GM21717 (cell line): ENCODE data around the gene NAGA.
A peak's percentile ranks its signal among the peaks of the same experiment; 100 is the strongest.
"Not testable (repeated sequence)": the region's sequence is repeated elsewhere in the genome, so short reads cannot be mapped to it uniquely, and the experiment has no call there.

ENCODE experiments used
- ATAC-seq: cut with Tn5 transposase; IDR thresholded peaks from one replicate; pipeline ENCODE4 v1.9.1; 2021; ENCODE audit warnings: mild to moderate bottlenecking, moderate library complexity; ENCODE audit not compliant: unreplicated experiment

The NAGA gene

DNA sequence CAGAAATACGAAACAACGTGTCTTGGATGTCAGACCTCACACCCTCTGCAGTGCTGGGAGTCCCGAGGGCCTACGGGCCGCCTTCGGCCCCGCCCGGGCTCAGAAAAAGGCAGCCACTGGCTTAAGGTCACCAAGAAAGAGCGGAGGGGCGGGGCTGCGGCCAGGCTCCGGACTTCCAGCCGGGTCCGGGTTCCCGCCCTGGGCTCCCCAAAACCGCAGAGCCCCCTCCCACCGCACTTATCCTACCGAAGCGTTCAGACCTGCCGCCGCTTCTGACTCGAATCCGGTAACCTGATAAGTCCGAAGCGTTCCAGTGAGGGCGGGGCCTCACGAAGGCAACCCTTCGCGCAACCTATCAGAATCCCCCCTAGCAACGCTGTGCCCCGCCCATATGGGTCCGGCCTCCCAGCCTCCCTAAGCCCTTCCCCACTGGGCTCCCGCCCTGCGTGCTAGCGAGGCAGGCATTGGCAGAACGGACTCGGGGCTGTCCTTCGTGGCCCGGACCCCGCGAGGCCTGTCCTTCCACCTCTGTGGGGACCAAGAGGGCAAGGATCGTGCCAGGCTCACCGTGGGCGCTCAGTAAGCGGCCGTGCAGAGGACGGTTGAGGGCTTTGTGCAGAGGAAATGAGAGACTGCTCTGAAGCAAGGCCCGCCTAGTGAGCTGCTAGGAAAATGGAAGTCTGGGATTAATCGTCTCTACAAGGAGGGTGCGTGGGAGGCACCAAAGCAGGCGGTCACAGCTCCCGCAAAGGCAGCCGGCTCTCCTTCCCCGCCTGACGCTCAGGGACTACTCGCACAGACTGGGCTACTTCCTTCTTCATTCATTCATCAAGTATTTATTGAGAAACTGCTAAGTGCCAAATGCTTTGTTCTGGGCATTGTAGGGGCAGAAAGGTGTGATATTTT, at the start of gene NAGA:
NAGA (minus strand) TSS at position 296 of the 906 bp plus-strand sequence. CDS start 515 bp downstream, outside the sequence.
- peak; percentile 80 for ATAC-seq

DNA sequence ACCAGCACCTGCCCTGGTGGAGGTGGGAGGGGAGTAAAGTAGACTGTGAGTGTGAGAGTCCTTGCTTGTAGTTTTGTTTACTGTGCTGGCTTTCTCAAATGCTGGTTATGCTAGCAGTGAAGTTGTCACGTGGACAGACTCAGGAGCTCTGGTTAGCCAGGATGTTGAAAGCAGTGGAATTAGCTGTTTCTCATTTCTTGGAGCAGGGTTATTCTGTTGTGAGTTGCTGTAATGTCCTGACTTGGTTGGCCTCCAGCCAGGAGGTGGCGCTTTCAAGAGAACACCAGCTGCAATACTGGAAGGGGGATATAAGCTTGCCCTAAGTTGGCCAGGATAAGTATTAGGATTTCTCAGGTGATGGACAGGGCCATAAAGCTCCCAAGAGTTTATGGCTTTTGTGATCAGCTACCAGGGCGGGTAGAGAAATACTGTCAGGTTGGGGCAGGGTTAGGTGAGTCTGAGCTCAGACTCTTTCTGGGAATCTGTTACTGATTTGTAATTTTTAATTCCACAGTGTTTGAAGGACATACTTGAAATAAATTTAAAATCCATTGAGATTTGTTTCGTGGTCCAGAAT, 46.3 kb upstream of the NAGA start:
- no peak for ATAC-seq

DNA sequence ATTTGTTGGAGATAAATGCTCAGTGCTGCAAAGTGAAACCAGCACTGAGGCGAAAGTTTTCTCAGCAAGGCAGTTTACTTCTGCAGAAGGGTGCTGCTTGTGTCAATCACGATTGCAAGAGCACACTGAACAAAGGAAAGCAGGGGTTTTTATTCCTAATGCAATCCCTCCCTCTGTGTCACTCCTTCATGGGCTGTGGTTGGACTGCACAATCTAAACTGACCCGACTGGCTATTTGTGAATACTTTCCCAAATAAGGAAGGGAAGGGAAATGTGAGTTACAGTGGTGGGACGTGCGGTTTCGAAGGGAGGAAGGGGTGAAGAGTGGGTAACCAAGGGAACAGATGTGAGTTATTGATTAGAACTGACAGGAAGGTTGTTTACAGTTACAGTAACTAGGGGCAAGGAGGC, 44.8 kb upstream of the NAGA start:
- not testable (repeated sequence) for ATAC-seq

DNA sequence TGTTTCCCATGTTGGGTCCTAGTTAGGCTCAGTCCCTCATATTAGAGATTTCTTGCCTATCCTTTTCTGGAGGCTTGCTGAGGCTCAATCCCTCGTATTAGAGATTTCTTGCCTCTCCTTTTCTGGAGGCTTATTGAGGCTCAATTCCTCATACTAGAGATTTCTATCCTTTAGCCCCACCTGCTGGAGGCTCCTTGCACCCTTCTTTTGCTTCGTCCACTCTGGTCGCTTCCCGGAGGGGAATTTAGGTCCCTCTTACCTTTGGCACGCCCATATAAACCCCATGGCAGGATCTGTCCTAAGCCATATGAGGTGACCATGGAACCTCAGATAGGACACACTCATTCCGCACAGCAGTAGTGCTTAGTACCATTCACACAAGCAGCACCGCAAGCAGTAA, 44.1 kb upstream of the NAGA start:
- ATAC-seq = no peak

DNA sequence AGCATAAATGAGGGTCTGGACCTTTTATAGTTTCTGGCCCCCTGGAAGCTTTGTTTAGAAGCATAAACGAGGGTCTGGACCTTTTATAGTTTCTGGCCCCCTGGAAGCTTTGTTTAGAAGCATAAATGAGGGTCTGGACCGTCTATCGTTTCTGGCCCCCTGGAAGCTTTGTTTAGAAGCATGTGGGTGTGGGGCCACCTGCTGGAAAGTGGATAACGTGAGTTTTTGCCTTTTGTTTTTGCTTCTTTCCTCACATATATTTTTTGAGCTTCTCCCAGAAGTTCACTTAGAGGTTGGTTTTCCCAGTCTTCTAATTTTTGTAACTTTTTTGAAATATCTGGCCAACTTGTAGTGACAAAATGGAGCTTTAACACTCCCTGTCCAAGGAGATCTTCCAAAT, 42.2 kb upstream of the NAGA start:
- ATAC-seq = not testable (repeated sequence)

DNA sequence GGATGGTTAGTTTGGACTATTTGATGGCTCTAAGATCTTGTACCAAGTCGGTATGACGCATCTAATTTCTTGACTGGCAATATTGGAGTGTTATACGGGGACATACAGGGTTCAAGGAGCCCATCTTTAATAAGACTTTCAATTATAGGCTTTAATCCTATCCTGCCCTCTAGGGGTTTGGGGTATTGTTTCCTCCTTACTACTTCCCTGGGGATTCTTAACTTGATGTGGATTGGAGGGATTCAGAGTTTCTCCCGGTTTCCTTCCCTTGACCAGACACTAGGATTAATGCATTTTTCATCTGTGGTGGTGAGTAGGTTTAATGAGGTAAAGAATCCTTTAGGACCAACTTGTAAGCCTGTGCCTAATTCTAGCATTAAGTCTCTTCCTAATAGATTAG, 41.2 kb upstream of the NAGA start:
- no peak for ATAC-seq

DNA sequence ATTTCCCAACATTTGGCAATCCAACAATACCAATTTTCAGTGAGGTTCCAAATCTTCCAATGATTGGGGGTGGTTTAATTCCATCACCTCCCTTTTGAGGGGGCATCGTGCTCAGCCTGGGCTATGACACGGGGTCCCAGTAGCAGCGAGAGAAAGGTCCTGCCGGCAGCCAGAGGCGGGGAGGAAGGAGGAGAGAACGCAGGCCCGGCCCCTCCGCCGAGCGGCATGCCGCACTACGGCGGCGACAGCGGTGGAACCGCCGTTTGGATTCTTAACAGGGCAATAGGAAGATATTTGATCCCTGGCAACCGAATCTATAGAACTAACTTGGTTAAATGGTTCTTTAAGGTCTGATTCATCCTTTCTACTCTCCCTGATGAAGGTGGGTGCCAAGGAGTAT, 38.2 kb upstream of the NAGA start:
- no peak for ATAC-seq

DNA sequence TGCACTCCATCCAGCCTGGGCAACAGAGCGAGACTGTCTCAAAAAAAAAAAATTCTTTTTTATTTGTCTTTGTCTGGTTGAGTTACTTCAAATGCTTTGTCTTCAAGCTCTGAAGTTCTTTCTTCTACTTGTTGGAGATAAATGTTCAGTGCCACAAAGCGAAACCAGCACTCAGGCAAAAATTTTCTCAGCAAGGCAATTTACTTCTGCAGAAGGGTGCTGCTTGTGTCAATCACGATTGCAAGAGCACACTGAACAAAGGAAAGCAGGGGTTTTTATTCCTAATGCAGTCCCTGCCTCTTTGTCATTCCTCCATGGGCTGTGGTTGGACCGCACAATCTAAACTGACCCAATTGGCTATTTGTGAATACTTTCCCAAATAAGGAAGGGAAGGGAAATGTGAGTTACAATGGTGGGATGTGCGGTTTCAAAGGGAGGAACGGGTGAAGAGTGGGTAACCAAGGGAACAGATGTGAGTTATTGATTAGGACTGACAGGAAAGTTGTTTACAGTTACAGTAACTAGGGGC, 33.8 kb upstream of the NAGA start:
- not testable (repeated sequence) for ATAC-seq

DNA sequence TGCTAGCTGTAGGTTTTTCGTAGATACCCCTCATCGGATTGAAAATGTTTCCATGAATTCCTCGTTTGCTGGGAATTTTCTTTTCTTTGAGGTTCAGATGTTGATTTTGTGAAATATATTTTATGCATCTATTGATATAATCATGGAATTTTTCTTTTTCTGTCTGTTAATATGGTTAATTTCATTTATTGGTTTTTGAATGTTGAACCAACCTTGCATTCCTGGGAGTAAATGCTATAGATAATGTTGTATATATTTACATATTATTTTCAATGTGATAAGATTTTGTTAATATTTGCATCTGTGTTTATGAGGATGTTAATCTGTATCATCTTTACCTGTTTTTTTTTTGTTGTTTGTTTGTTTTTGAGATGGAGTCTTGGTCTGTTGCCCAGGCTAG, 30.6 kb upstream of the NAGA start:
- no peak for ATAC-seq

DNA sequence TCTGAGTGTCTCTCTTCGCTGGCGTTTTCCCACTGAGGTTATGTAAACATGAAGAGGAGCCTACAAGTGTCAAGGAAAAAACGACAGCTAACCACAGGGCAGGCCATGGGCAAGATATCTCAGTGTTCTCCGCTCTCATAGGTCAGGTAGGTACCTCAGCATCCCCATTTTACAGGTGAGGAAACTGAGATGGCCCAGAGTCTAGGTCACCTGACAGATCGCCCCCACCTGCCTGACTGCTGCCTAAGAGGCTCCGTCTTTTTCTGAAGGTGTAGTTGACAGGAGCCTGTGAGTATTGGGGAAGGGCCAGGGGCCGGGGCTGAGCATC, 20.8 kb upstream of the NAGA start:
- no peak for ATAC-seq

DNA sequence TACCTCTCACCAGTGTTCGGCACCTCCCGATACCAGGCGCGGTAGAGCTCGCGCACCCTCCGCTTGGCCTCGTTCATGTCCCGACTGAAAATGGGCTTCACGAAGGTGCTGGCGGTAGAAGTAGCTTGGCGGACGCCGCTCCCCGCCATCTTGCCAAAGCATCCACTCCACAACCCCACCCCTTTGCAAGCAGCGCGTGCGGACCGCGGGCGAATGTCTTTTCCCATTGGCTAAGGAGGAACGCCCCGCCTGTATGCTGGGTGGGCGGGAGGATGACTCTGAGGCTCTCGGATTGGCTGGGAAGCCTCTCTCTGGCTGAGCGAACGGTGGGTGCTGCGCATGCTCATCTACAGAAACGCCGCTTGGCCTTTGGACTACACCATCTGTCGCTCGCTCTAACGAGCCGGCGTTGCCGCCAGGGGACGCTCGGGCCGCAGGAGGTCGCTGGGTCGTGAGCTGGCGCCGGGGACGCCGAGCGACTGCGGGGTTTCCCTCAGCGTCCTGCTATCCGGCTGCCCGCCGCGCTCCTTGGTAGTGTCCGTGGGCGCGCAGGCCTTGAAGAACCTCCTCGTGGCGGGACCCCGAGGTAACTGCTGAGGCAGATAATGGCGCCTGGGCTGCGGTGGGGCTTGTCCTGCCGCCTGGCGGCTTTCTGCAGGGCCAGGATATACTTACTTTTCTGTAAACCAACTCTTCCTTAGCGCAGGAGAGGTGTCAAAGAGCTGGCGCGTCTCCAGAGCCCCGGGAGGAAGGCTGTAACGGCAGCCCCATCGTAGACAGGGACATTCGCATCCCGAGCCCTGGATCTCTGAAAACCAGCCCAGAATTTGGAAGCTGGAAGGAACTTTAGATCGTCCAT, 20.2 kb upstream of the NAGA start, which contains the start of gene NDUFA6:
NDUFA6 (minus strand) TSS at position 177 of the 859 bp plus-strand sequence; CDS start at position 149, 28 bp downstream.
- peak; percentile 84 for ATAC-seq

DNA sequence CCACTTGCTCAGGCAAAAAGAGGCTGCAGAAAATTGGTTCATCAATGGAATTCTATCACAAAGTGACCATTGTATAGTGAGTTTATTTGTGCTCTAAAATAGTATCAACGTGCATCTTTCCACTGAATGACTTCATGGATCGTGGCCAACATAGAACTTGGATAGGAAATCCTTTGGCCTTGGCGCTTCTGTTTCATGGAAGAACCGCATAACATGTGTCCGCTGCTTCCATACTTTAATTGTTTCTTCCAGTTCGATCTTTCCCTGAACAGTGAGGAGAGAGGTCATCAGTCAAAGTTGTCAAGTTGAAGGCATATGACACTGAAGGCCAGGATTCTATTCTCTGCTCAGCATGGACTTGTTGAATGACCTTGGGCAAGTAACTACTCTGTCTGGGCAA, 15.4 kb upstream of the NAGA start:
- ATAC-seq = no peak

DNA sequence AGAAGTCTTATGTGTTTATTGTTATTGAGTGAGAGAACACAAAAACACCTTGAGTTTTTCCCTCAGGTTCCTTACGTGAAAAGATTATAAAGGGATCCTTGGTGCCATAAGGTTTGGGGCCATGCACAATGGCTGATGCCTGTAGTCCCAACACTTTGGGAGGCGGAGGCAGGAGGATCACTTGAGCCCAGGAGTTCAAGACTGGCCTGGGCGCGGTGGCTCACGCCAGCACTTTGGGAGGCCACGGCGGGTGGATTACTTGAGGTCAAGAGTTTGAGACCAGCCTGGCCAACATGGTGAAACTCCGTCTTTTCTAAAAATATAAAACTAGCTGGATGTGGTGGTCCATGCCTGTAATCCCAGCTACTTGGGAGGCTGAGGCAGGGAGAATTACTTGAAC, 14.3 kb upstream of the NAGA start:
- no peak for ATAC-seq

DNA sequence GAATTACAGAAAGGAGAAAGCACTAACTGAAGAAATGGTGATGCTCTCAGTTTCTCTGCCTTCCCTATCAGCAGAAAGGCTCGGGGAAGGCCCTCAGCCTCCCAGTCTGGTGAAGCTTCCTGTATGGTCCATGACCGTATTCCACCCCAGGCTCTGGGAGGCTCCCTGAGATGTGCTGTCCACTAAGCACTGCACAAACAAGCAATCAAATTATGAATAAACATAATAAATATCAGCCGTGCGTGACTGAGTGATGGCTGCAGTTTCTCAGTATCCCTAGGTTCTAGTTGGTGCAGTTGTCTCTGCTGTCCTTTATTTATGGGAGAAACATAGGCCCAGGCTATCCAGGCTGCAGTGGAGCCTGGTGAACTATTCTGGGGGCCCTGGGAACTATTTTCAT, 12.5 kb upstream of the NAGA start:
- ATAC-seq = no peak

DNA sequence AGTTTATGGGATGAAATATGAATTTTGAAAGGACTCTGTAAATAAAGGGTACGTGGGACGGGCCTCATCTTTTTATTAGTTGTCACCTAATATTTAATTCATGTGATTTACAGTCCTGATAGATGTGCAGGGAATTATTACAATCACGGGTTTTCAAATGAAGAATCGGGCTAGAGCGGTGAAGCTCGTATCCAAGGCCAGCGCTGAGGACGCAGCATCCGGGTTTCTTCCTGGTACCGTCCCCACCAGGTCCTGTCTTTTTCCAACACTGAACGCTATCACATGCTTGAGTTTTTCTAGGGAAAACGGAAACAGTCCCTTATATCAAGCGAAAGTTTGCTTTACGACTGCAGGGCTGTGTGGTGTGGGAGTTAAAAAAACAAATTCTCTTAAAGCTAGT, 9.7 kb upstream of the NAGA start:
- ATAC-seq = no peak

DNA sequence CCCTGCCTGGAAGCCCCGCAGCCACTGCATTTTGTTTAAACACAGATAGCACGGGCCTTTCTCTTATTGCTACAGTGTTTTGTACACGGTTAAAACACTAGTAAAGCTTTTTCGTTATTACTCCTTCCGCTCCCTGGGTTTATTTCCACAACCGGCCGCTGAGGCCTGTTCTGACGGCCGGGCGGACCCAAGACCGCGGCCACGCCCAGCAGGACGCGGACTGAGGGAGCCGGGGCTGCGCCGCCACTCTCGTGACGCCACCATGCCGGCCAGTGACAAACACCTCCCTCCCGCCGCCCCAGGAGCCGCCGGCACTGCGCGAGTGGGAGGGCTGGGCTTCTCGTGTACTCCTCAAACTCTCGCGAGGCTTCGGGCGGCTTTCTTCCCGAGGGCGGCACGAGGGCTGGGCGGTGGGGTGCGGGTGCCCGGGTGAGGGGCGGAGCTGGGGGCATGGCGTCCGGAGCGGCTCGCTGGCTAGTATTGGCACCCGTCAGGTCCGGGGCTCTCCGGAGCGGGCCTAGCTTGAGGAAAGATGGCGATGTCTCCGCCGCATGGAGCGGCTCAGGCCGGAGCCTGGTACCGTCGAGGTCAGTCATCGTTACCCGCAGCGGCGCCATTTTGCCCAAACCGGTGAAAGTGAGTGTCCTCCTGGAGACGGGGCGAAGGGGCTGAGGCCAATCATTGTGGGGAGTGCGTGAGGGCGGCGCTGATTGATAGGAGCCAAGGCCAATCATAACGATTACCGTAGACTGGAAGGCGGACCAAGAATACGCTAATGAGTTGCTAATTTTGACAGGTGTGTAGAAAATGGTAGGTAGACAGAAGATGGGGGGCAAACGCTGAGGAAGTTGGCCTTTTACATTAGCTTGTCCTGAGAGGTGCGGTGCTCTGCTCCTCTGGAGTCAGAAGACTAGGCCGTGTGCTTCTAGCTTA, 9.0 kb upstream of the NAGA start, which contains the start of gene SMDT1:
SMDT1 (plus strand) TSS at position 382 of the 933 bp plus-strand sequence; CDS start at position 451, 69 bp downstream.
- peak; percentile 74 for ATAC-seq

DNA sequence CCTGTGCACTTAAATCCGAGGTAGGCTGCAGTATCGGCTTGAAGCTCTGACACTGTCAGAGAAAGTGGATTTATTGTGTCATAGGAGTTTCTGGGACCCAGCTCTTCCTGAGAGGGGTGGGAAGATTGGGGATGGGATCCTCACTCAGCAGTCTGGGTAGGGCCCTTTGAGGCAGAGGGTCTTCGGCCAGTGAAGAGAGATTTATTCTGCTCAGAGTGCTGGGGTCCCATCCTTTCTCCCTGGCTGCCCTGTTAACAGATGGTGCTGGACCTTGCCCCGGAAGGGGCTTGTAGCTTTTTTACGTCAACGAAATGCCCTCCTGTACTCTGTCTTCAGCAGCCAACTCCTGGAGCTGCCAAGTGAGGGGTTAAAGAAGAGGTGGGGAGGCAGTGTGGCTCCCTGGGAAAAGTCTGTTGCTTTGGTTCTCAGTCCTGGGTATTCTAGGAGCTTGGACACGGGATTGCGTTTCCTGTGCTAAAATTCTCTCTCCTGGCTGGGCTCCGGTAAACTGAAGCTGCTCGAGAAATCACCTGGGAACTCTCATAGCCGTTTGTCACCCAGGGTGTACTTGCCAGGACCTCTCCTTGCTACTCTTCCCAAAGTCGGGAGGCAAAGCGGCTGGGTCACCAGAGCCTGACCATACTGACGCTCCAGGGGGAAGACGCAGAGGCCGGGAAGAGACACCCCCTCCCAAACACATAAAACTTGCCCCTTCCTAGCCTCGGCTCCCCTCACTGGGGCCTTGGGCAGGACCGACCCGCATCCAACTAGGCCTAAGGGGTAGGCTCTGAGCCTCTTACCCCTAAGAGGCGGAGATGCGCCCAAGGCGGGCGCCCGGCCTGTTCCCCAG, 8.1 kb upstream of the NAGA start:
- peak; percentile 8 for ATAC-seq

DNA sequence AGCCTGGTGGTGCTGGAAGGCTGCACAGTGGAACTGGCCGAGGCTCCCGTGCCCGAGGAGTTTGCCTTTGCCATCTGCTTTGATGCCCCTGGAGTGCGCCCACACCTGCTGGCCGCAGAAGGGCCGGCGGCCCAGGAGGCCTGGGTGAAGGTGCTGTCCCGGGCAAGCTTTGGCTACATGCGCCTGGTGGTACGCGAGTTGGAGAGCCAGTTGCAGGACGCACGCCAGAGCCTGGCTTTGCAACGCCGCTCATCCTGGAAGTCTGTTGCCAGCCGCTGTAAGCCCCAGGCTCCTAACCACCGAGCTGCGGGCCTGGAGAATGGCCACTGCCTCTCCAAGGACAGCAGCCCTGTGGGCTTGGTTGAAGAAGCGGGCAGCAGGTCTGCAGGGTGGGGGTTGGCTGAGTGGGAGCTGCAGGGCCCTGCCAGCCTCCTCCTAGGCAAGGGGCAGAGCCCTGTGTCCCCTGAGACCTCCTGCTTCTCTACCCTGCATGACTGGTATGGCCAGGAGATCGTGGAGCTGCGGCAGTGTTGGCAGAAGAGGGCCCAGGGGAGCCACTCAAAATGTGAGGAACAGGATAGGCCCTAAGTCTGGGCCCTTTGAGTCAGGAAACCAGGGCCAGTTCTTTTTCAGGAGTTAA, 7.0 kb upstream of the NAGA start:
- no peak for ATAC-seq
